Lower leg skin (tissue), 3 donors: ENCODE measurements around the gene THEM5.

Experiments used
- POLR2A ChIP-seq, 2 donors: fragments of 450-650 bp; IDR thresholded peaks; one replicate each; pipeline ENCODE4 v1.6.1; 2016 to 2017; ENCODE audit warnings: antibody characterized with exemption in 2 of 2, mild to moderate bottlenecking in 1 of 2, moderate library complexity in 1 of 2
- TF ChIP-seq, protein P1 (sequence below), 3 donors: fragments of 450-650 bp; IDR thresholded peaks; one replicate each; pipeline ENCODE4 v1.5.1; 2016; ENCODE audit warnings: antibody characterized with exemption in 3 of 3, mild to moderate bottlenecking in 3 of 3, moderate library complexity in 2 of 3

DNA sequence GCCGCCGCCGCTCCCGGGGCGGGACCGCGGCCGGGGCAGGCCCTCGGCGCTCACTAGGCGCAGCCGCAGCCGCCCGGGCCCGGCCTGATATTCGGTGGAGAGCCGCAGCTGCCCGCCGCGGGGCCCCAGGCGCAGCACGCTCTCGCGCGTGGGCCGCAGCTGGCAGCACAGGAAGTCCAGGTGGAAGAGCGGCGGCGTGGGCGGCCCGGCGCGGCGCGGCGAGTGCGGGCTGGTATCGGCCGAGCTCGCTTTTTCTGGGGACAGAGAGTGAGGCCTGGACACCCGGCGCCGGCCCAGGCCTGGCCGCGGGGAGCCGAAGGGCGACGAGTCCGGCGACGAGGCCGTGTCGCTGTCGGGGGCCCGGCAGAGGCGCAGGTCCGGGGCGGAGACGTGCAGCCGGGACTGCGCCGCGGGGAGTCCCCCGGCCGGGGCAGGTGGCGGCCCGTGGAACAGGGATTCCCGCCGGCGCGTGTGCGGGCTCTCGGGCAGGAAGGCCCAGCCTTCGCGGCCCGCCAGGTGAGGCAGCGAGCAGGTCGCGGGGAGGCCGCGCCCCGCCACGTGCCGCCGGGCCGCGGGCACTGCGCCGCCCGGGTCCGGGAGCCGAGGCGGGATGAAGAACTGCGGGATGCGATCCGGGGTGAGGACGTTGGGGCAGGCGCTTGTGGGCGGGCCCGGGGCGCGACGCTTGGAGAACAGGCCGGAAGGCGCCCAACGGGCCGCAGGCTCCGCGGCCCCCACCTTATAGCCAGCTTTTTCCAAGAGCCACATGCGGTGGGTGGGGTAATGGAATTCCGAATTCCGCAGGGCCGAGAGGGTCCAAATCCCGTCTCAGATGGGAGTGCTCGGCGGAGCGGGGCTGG is 15.1 kb downstream of the THEM5 start:
- no peak for TF ChIP-seq POLR2A (IDR thresholded peaks at IDR 0.05)
- TF ChIP-seq, protein P1, sequence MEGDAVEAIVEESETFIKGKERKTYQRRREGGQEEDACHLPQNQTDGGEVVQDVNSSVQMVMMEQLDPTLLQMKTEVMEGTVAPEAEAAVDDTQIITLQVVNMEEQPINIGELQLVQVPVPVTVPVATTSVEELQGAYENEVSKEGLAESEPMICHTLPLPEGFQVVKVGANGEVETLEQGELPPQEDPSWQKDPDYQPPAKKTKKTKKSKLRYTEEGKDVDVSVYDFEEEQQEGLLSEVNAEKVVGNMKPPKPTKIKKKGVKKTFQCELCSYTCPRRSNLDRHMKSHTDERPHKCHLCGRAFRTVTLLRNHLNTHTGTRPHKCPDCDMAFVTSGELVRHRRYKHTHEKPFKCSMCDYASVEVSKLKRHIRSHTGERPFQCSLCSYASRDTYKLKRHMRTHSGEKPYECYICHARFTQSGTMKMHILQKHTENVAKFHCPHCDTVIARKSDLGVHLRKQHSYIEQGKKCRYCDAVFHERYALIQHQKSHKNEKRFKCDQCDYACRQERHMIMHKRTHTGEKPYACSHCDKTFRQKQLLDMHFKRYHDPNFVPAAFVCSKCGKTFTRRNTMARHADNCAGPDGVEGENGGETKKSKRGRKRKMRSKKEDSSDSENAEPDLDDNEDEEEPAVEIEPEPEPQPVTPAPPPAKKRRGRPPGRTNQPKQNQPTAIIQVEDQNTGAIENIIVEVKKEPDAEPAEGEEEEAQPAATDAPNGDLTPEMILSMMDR (IDR thresholded peaks at IDR 0.05), result no peak
